ENCODE measurements around the gene BRD8.
"Not testable (repeated sequence)": the region's sequence is repeated elsewhere in the genome, so short reads cannot be mapped to it uniquely, and the experiment has no call there.

BRD8 gene

DNA sequence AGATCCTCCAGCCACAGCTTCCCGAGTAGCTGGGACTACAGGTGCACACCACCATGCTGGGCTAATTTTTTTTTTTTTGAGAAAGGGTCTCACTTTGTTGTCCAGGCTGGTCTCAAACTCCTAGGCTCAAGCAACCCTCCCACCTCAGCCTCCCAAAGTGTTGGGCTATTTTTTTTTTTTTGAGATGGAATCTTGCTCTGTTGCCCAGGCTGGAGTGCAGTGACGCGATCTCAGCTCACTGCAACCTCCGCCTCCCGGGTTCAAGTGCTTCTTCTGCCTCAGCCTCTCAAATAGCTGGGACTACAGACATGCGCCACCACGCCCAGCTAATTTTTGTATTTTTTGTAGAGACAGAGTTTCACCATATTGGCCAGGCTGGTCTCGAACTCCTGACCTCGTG lies 22.5 kb downstream of the BRD8 start:
- DNase-seq: not testable (repeated sequence)

DNA sequence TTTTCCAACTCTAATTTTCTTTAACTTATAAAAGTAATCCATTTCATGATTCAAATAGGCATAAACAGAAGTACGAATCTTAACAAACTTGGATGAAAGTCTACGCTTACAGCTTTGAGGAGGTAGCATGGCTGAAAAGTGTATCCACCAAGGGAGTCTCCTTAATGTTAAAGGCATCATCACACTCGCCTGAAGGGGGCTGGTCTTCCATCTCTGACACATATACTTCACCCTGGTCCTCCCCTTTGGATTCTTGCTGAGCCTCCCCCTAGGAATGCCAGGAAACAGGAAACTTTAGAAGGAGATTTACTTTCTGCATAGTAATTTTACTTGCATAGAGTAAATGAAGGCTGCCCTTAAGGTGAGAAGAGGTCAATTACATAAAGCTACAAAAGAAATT lies 28.9 kb downstream of the BRD8 start:
- DNase-seq: no peak

DNA sequence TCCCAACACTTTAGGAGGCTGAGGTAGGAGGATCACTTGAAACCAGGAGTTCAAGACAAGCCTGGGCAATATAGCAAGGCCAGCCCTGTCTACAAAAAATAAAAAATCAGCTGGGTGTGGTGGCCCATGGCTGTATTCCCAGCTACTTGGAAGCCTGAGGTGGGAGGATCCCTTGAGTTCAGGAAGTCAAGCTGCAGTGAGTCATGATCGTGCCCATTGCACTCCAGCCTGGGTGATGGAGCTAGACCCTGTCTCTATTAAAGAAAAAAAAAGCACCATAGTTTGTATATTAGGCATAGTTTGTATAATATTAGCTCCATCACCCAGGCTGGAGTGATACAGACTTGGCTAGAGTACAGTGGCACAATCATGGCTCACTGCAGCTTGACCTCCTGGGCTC lies 29.6 kb downstream of the BRD8 start:
- DNase-seq: no peak

DNA sequence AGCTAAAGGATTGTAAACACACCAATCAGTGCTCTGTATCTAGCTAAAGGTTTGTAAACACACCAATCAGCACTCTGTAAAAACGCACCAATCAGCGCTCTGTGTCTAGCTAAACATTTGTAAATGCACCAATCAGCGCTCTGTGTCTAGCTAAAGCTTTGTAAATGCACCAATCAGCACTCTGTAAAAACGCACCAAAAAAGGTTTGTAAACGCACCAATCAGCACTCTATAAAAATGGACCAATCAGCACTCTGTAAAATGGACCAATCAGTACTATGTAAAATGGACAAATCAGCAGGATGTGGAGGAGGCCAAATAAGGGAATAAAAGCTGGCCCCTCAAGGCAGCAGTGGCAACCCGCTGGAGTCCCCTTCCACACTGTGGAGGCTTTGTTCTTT lies 34.9 kb downstream of the BRD8 start:
- not testable (repeated sequence) for DNase-seq

DNA sequence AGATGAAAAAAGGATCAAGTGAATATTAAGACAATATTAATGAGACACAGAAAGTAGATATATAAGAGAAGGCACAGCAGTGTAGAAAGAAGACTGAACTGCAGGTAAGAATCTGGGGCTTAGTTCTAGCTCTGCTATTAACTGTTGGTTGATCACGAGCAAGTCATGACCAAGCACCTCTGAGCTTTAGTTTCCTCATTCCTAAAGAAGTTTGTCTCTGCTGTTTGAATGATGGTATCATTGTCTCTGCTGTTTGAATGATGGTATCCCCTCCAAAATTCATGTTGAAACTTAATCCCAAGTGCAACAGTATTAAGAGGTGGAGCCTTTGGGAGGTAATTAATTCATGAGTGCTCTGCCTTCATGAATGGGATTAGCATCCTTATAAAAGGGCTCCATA lies 36.7 kb downstream of the BRD8 start:
- DNase-seq: no peak

DNA sequence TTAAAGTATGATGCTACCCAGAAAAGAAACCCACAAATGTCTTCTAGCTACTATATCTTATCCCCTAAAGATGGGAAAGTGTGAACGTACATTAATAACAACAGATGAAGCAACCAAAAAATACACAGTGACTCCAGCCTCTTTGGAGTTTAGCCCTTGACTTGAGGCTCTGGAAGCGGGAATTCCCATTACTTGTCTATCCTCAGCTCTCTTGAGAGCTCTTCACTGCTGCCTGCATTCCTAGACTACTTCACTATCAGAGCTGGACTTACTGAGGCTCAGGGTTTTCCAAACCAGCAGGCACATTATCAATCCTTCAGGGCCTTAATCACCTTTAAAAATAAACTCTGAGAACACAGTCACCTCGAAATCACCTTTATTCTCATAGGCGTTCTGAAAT lies 38.2 kb downstream of the BRD8 start:
- no peak for DNase-seq

DNA sequence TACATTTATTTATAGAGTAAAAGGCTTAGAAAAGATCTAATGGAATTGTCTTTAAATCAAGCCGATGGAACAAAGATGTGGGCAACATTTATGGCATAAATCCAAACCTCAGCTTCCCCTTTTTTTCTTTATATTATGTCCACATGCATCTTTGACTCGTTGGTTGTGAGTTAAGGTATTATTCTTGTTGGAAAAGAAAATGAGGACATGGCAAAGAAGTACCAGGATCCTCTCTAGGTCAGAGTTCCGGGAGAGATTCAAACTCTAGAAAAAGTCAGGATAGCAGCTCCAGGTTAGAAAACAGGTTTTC lies 38.7 kb downstream of the BRD8 start:
- no peak for DNase-seq

DNA sequence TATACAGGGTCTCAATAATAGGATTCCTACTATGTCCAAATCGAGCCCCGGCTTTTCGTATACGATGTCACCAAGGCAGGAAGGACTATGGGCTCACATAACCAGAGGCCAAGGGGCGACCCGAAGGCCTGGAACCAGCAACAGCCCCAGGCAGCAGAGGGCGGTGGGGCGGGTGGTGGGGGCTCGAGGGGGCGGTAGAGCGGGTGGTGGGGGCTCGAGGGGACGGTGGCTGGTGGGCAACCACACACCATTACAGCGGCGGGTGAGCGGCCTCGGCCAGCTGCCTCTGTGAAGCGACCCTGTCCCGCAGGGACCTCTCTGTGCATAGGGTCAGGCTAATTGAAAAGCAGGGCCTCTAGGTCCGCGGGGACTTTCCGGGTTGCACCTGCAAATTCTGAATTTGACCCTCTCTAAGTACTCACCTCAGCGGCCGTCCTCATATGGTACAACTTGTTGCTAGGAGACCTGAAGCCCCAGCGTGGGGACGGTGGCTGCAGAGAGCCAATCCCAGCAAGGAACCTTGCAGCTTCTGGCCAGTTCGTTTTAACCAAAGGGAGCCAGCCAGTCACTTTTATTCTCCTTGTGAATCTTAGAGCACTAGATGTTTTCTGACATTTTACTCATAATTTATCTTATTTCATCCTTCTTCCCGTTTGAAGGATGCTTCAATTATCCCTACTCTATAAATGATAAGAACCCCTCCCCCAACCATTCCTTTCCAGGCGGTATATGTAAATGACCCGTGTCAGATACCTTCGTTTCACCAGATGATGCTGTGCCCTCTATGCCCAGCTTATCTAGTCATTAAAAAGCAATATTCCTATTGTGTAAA lies 39.3 kb downstream of the BRD8 start, which contains the start of gene NME5:
NME5 (minus strand) TSS at position 480 of the 832 bp plus-strand sequence. CDS start 648 bp downstream, outside the sequence.
- DNase-seq: peak in 1 of 2 donors; percentile 4

DNA sequence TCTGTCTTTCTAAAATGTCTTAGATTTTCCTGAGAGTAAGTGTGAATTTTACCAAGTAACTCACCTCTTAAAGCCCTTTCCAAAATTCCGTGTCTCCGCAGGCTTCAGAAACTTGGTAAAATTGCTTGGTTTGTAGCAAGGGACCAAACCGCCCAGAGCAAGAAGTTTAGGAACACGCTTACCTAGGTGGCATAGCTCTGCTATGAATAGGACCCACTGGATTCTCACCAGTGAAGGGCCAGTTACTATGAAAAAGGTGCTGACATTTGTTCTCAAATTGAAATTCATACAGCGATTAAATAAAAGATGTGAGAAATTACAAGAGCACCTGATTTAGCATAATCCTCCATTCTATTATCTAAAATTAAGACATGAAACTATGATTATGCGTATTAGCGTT lies 45.9 kb downstream of the BRD8 start:
- DNase-seq: no peak

DNA sequence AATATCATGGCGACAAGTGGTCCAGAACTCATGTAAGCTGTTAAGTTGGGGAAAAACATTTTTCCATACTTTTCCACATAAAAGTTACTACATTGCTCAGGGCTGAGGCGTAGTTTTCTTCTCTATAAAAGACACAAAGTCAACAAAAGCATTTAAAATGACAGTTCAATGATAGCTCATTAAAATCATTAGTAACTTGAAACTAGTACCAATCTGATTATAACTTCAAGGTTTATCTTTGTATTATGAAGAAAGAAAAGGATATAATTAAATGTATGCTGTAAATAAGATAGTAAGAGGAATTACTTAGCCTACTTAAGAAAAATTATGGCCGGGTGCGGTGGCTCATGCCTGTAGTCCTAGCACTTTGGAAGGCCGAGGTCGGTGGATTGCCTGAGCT lies 49.1 kb downstream of the BRD8 start:
- no peak for DNase-seq

DNA sequence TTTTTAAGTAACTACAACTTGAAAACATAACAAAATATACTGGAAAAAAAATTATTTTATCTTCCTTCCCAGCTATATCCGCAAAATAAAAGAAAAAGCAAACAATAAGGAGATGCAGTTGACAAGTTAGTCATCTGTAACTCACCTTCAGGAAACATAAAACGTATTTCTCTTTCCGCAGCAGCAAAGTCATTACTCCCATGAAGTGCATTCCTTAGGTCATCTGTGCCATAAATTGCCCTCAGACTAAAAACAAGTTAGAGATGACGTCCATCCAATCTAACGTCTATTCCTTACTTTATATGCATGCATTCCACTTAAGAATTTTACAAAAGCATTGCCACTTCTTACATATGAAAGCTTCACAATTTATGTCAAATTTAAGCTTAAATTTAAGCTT lies 50.1 kb downstream of the BRD8 start:
- no peak for DNase-seq

DNA sequence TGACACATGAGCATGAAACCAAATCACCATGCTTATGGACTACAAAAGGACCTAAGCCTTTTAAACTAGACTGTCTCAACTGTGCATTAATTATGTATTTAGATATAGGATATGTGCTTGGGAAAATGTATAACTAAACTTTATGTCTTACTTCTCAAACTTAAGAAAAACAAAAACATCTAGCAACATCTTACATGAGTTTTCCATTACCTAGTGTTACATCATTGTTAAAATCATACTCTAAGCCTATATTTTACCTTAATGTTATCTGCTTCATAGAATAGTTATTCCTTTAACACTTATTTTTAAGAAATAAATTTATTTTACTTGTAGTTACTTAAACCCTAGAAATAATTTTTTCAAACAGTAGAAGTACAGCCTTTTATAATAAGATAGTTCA lies 63.2 kb downstream of the BRD8 start:
- DNase-seq: no peak

DNA sequence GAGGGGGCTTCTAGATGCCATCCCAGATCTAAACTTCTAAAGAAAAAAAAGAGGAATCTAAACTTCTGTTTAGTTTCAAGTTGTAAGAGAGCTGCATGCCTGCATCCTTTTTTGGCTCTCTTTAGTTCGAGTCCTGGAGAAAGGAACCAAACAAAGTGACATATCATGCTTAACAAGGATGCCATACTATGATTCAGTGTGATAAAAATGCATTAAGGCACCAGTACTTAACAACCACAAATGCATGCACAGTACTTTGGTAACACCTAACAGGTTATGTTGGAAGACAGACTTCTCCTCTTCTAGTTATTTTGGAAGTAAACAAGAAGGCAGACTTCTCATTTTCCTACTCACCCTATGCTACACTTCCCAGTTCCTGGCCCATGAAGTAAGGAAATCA lies 66.5 kb downstream of the BRD8 start:
- DNase-seq: no peak

DNA sequence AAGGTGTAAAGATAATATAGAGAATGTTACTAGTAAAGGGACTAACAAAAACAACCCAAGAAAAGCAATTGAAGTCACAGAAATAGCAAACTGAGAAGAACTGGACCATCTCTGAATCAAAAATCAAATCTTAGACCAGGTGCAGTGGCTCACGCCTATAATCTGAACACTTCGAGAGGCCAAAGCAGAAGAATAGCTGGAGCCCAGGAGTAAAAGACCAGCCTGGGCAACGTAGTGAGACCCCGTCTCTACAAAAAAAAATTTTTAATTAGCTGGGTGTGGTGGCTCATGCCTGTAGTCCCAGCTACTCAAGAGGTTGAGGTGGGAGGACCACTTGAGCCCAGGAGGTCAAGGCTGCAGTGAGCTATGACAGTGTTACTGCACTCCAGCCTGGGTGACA lies 67.2 kb downstream of the BRD8 start:
- no peak for DNase-seq

DNA sequence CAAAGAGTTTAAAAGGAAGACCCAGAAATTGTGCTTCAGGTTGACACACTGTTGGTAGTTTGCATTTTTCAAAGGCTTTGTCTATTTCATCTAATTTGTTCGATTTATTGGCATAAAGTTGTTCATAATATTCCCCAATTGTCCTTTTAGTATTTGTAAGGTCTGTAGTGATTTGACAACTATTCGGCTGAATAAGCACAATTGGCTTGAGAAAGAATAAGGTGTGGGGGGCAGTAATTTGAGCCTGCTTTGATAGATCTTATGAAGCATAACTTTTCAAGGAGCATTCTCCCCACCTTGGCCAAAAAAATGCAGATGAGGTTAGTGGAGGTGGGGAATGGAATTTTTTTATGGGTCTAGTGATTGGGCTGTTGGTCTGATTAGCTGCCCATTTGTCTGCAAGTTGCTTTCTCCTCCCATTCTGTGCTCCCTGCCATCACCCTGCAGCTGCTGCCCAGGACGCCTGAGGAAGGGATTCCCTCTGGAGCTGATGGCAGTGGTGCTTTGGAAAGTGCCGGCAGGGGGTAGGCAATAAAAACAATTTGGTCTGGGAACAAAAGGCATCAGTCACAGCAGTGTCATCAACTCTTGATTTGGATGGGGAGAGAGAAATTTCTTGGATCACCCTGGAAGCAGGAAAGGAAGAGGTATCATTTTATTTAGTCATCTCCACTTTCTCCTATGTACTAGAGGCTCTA lies 68.0 kb downstream of the BRD8 start:
- no peak for DNase-seq

DNA sequence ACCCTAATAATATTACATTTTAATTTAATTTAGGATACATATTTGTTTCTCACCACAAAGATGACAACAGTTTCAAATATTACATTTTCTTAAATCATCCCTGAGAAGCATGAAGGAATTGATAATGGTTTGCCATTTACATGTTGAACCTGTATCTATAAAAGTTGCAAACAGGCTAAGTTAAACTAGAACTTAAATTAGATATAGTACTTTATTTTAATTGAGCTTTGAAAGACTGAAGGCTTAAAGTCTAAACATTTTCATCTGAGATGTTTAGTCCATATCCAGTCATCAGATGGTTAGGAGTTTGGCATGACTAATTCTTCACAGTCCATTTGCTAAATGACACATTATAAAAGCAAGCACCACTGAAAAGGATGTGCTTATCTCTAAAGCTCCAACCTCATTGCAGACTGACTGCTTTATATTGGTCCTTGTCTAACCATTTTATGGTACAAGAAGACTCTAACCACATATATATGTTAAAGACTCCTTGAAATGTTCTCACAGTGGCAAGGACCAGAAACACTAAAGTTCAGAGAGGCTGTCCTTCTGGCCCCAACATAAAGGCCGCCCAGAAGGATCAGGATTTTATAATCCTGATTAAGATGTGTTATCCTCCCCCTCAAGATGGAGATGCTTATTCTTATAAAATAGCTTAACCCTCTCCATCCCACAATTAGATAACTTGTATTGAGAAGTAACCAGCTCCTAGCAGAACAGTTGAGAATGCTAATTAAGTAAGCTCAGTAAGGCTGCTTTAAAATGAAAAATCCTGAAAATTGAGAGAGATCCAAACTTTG lies 68.8 kb downstream of the BRD8 start:
- DNase-seq: no peak

DNA sequence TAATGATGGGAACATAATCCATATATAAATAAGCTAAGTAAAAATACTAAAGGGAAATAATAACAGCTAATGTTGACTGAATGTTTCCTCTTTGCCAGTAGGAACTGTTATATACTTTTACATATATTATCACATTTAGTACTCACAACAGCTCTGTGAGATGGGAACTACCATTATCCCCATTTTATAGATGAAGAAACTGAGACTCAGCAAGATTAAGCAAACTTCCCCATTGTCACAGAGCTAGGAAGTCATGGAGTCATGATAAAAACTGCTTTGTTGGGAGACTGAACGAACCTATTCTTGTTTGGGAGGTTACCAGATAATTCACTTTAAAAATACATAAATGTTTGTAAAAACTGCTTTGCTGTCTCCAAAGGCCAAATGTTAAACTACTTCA lies 71.2 kb downstream of the BRD8 start:
- no peak for DNase-seq

DNA sequence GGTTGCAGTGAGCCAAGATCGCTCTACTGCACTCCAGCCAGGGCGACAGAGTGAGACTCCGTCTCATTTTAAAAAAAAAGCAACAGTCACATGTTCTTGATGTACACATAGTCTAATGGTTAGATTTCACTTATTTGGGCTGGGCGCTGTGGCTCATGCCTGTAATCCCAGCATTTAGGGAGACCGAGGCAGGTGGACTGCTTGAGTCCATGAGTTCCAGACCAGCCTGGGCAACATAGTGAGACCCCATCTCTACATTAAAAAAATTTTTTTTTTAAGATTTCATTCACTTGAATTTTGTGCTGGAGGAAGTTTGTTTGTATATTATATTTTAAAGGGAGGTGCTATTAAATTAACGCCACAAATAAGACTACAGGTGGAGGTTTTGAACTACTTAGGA lies 72.7 kb downstream of the BRD8 start:
- DNase-seq: no peak

DNA sequence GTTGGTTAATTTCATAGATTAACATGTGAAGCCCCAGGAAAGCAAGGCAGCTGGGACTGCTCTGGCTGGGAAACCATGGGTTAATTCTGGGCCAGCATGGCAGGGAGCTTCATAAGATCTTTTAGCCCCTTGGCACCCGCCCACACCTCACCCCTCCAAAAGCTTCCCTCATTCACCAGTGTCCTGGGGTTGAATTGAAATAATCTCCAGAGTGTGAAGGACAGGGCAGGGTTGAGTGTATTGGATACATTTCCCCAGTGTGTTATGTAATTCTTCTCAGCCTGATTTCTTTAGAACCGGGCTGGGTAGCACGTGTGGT lies 75.2 kb downstream of the BRD8 start:
- no peak for DNase-seq

DNA sequence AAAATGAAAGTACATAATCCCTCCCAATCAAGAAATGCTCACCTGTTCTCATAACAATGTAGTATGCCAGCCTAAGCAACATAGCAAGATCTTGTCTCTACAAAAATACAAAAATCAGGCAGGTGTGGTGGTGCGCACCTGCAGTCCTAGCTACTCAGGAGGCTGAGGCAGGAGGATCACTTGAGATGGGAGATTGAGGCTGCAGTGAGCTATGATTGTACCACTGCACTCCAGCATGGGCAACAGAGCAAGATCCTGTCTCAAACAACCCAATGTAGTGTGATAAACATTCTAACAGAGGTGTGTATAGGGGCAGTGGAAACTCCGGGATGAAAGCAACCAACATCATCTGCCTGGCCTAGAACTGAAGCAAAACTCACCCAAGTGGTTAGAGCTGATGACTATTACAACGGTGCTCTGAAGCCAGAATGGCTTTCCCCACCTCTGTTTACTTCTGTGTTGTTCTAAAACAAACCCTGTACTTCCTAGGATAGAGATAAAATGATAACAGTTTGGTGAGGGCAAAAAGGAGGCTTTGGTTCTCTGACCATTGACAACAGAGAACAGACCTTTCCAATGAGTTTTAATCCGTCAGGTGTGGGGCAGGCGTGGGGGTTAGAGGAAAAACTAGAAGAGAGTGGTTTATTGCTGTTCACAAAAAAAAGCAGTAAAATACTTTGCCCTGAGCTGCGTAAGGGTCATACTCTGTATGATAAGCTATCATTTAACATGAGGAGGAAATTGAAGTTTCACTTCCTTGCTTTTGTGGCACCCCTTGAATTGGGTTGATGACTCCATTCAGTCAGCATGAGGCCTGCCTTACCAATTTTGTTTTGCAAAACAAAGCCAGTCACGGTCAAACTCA lies 75.7 kb downstream of the BRD8 start:
- no peak for DNase-seq

DNA sequence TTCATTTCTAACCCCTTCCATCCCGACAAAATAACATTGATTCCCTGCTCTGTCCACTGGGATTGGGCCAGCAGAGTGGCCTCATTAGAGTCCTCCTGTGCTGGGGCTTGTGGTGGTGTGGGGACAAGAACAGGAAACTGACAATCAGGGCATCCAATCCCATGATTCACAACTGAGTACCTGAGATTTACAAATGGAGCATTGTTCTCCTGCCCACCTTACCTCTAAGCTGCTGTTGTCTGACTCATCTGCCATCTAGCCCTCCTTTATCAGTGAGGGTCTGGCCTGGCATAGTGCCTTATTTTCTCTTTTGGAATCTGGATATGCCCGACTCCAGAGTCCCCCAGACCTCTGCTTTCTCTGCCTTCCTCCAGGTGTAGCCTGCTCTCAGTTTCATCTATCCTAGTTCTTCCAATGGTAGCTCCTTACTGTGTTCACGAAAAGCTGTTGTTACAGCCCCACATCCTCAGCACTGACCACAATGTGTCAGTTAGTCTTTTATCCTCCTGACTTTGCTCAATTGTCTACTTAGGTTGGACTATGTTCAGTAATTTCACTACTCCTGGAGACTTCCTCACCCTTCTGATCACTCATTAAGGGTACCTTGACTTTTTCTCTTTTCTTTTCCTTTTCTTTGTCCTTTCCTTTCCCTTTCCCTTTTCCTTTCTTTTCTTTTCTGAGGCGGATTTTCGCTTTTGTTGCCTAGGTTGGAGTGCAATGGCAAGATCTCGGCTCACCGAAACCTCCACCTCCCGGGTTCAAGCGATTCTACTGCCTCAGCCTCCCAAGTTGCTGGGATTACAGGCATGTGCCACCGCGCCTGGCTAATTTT lies 81.2 kb downstream of the BRD8 start:
- DNase-seq: no peak

DNA sequence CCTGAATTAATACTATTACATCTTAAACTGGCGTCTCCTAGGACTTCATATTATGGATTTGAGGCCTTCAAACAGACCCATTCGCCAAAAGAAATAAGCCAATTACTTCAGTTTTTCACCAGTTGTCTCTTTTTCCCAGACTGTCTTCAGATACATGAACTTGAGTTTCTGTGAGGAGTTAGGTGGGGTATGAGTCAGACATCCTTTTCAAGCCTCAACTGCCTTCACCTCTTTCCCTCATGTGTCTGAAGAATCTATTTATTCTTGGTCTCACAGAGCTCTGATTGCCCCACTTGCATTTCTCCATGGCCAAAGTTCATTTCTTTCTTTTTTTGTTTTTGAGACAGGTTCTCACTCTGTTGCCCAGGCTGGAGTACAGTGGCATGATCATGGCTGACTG lies 82.1 kb downstream of the BRD8 start:
- DNase-seq: no peak

Measured in stimulated activated CD4-positive, alpha-beta T cell treated with anti-CD3 and anti-CD28 coated beads, Interleukin-2, amount 100 ng/mL, for 24 hours (primary cell).